Body of pancreas (tissue), 4 donors: ENCODE data around the gene IRF2BP1. TPM values are rescaled to one million over a fixed set of nuclear protein-coding genes. Genes with fewer than 3 reads are reported as not detected.

Experiments used
- ATAC-seq: fragments of 150-250 bp; one replicate; pipeline ENCODE4 v1.9.1; 2016
- DNase-seq, 4 donors: peaks; one replicate each; pipeline ENCODE4 v3.0.0-alpha.2; 2019
- H3K27ac ChIP-seq, 4 donors: fragments of 200-600 bp; sonication (generic); 1 replicate in 3 of 4; 2 replicates in 1 of 4; pipeline versions ENCODE4 v1.5.1 to v1.6.1; 2016 to 2019; ENCODE audit warnings: mild to moderate bottlenecking in 1 of 4, mixed read lengths in 1 of 4, moderate library complexity in 1 of 4
- H3K27me3 ChIP-seq, 2 donors: fragments of 200-600 bp; sonication (generic); one replicate each; pipeline ENCODE4 v1.6.0; 2016; ENCODE audit warnings: mild to moderate bottlenecking in 1 of 2
- H3K36me3 ChIP-seq, 2 donors: fragments of 200-600 bp; sonication (generic); replicated peaks in 1 of 2; 2 replicates each; pipeline ENCODE4 v1.5.1; 2016; ENCODE audit warnings: low read depth in 2 of 2; ENCODE audit not compliant: insufficient read depth in 1 of 2
- H3K4me1 ChIP-seq: fragments of 200-600 bp; sonication (generic); one replicate; pipeline ENCODE4 v1.6.0; 2016
- H3K4me3 ChIP-seq, 2 donors: fragments of 200-600 bp; sonication (generic); 1 replicate in 1 of 2; 2 replicates in 1 of 2; pipeline ENCODE4 v1.5.1; 2016 to 2019
- H3K9me3 ChIP-seq, 3 donors: fragments of 200-600 bp; sonication (generic); 1 replicate in 2 of 3; 2 replicates in 1 of 3; pipeline ENCODE4 v1.5.1; 2016
- POLR2A ChIP-seq, 3 donors: fragments of 450-650 bp; IDR thresholded peaks; one replicate each; pipeline ENCODE4 v1.6.1; 2016; ENCODE audit warnings: antibody characterized with exemption in 3 of 3, mild to moderate bottlenecking in 2 of 3
- WGBS, 2 donors: methylation state at CpG; one replicate each; pipeline ENCODE4 v1.1.5; 2017; 5-methylcytosine and 5-hydroxymethylcytosine counted together
- intact Hi-C: fragments of 100-400 bp; cut with DNase I; formaldehyde crosslinking; loops from one replicate; pipeline ENCODE4 v1.15.1; 2023
- total RNA-seq, 2 donors: library from RNA; depleted of rRNA; stranded (reverse); fragments of >200 nt; gene quantifications; one replicate each; pipeline ENCODE4 v1.1.0, GENCODE V29; 2016
- TF ChIP-seq, protein P1 (sequence below), 7 experiments: fragments of 450-650 bp in 4 of 7; fragments of 200-600 bp in 3 of 7; sonication (generic) in 3 of 7; IDR thresholded peaks; one replicate each; pipeline ENCODE4 v1.5.1; 2016 to 2019; ENCODE audit warnings: antibody characterized with exemption in 7 of 7

IRF2BP1 gene
- total RNA-seq, 2 donors from 2014 or later = 24.1 to 25.1 TPM

DNA sequence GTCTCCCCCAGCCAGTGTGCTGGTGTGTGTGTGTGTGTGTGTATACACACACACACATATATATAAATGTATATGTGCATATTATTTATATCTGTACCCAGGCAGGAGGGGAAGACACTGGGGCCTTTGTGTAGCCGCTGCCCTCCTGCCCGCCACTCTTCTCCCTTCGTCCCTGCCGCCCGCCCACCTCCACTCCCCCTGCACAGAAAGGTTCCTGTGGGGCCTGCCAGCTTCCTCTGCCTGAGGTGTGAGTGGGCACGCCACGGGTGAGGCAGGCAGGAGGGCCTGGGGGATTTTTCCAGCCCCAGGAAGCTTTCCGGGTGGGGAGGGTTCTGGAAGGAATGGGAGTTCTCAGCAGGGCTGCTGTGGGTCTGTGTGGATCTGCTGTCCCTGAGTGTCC is 6.9 kb downstream of the IRF2BP1 start:
- Histone ChIP-seq H3K27me3 (no peaks in the 10 kb centered on the region), H3K4me1 (peaks cover 96% of the 10 kb centered on the region), H3K36me3 (no peaks in the 10 kb centered on the region), H3K9me3 (no peaks in the 10 kb centered on the region), H3K27ac (peak overlapping the region; percentile 79 to 96 (median 90)), H3K4me3 (no peak overlapping the region)
- TF ChIP-seq, protein P1, sequence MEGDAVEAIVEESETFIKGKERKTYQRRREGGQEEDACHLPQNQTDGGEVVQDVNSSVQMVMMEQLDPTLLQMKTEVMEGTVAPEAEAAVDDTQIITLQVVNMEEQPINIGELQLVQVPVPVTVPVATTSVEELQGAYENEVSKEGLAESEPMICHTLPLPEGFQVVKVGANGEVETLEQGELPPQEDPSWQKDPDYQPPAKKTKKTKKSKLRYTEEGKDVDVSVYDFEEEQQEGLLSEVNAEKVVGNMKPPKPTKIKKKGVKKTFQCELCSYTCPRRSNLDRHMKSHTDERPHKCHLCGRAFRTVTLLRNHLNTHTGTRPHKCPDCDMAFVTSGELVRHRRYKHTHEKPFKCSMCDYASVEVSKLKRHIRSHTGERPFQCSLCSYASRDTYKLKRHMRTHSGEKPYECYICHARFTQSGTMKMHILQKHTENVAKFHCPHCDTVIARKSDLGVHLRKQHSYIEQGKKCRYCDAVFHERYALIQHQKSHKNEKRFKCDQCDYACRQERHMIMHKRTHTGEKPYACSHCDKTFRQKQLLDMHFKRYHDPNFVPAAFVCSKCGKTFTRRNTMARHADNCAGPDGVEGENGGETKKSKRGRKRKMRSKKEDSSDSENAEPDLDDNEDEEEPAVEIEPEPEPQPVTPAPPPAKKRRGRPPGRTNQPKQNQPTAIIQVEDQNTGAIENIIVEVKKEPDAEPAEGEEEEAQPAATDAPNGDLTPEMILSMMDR (IDR thresholded peaks at IDR 0.05) = no peak
- ATAC-seq = no peak
- intact Hi-C loops = no loop called here
- 32 to 53% methylated on average over 3 to 8 of the region's 8 CpGs for WGBS, 2 donors
- DNase-seq = peak in 3 of 4 donors; percentile 49 to 61 (median 52)

DNA sequence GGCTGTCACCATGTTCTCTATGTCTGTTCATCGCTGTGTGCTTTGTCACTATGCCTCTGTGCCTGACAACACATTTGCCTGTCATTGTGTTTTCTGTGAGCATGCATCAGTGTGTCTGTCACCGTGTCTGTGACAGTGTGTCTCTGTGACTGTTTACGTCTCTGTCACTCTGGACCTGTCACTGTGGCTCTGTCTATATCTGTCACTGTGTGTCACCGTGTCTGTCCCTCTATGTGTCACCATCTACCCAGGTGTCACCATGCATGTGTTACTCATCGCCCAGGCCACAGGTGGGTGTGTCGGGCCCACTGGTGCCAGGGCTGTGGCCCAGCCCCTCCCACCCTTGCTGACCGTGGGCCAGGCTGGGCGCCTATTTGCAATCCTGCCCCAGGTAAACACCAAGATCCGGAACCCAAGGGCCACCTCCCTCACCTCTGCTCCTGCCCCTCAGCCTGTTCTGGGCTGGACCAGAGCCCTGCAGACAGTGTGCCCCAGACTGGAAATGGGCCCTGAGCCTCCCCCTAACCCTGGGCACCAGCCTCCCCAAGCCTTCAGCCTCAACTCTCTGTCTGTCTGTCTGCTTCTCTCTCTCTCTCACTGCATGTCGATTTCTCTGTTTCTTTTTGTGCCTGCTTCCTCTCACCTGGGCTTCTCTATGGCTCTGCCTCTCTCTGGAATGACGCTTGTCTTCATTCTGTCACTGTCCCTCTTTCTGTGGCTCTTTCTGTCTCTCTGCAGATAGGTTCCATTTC is 7.7 kb downstream of the IRF2BP1 start:
- ATAC-seq = peak; percentile 20
- peak; percentile 83 to 96 (median 90) for DNase-seq
- Histone ChIP-seq H3K27me3 (no peaks in the 10 kb centered on the region), H3K36me3 (no peaks in the 10 kb centered on the region), H3K27ac (peak overlapping the region; percentile 79 to 96 (median 90)), H3K4me1 (peaks cover 98% of the 10 kb centered on the region), H3K4me3 (no peak overlapping the region), H3K9me3 (no peaks in the 10 kb centered on the region)
- 25 to 33% methylated on average over 11 of the region's 11 CpGs for WGBS, 2 donors
- intact Hi-C loops = no loop called here
- peak in 2 of 3 donors; percentile 25 to 33 for TF ChIP-seq POLR2A (IDR thresholded peaks at IDR 0.05)
- TF ChIP-seq, protein P1 (IDR thresholded peaks at IDR 0.05) = no peak

DNA sequence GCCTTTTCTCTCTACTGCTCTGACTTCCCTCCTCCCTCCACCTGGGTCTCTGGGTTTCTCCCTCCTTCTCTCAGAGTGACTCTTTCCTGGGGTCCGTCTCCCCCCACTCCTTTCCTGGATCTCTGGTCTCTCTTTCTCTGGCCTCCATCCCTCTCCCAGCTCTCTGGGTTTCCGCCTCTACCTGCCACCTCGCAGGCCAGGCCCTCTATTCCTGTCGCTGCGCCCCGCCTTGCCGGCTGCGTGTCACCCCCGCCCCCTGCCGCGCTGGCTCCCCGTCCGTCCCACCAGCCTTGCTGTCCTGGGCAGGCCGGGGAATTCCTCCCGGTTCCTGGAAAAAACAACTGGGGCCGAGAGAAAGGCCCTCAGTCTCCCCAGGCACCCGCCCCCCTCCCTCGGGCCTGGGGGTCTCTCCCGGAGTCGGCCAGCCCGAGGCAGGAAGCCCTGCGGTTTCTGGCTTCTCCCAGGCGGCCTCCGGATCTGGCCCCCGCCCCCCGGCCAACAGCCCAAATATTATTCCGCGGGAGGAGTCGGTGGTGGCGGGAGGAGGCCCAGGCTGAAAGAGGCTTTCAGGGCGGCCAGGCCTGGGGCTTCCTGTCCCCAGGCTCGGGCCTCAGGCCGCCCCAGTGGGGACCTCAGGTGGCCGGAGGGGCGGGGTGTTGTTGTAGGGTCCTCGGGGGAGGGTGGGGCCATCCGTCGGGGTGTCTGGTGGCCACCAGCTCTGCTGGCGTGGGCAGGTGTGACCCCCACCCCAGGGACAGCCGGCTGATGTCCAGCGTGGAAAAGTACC is 9.3 kb downstream of the IRF2BP1 start:
- Histone ChIP-seq H3K36me3 (no peaks in the 10 kb centered on the region), H3K9me3 (no peaks in the 10 kb centered on the region), H3K4me3 (no peak overlapping the region), H3K27ac (peak overlapping the region; percentile 79 to 96 (median 90)), H3K4me1 (peaks cover 100% of the 10 kb centered on the region), H3K27me3 (no peaks in the 10 kb centered on the region)
- ATAC-seq (peak; percentile 48), DNase-seq (peak; percentile 65 to 87 (median 85))
- WGBS, 2 donors = 4 to 25% methylated on average over 21 to 41 of the region's 41 CpGs
- intact Hi-C loops = no loop called here
- peak; percentile 27 to 74 (median 44) for TF ChIP-seq POLR2A (IDR thresholded peaks at IDR 0.05)
- TF ChIP-seq, protein P1 (IDR thresholded peaks at IDR 0.05) = no peak

DNA sequence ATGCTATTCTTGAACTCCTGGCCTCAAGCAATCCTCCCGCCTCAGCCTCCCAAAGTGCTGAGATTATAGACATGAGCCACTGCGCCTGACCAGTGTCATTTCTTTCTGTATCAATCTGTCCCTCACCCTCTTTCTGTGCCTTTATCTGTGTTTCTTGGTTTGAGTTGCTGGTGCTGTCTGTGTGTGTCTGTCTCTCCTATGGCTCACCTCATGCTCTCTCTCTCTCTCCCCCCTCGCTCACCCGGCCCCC is 9.9 kb downstream of the IRF2BP1 start:
- no peaks in the 10 kb centered on the region for H3K9me3 ChIP-seq
- intact Hi-C loops = no loop called here
- H3K4me1 ChIP-seq = peaks cover 95% of the 10 kb centered on the region
- no peaks in the 10 kb centered on the region for H3K36me3 ChIP-seq
- peak overlapping the region; percentile 79 to 96 (median 90) for H3K27ac ChIP-seq
- H3K27me3 ChIP-seq = no peaks in the 10 kb centered on the region
- DNase-seq (no peak), ATAC-seq (no peak)
- 26 to 53% methylated on average over 4 of the region's 4 CpGs for WGBS, 2 donors
- no peak overlapping the region for H3K4me3 ChIP-seq
- TF ChIP-seq, protein P1 (IDR thresholded peaks at IDR 0.05) = no peak
- TF ChIP-seq POLR2A (IDR thresholded peaks at IDR 0.05) = no peak
